Measurements from ENCODE around the gene TMEM185B. TPM values are rescaled to one million over a fixed set of nuclear protein-coding genes. Genes with fewer than 3 reads are reported as not detected.

TMEM185B gene
- total and polyA plus RNA-seq, 2 donors (not counting 1 experiment from before 2014, with no cell fraction given), result 25.9 to 28.8 TPM

DNA sequence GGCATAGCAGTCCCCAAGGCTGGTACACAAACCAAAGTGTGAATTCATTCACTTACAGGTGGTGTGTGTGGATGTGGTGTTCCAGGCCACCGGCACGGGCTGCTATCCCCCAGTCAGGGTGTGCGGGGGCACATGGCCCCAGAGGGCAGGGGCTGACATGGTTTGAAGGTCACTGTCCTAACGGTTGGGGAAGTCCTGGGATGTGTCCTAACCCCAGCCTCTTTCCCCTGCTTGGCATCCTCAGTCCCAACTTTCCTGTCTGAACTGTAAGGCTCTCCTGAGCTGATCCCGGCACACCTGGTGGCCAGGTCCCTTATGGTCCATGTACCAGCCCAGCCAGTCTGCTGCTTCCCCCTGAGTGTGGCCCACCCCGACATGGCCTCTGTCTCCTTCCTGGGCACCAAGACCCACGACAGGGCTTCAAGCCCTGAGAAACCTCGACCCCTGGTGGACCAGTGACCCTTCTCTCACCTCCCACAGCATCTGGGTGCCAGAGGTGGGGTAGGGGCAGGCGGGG is 2.4 kb upstream of the TMEM185B start:
- H3K36me3 ChIP-seq (ENCODE audit: control insufficient read depth, insufficient read depth, low read length), result peaks cover 2% of the 10 kb centered on the region

DNA sequence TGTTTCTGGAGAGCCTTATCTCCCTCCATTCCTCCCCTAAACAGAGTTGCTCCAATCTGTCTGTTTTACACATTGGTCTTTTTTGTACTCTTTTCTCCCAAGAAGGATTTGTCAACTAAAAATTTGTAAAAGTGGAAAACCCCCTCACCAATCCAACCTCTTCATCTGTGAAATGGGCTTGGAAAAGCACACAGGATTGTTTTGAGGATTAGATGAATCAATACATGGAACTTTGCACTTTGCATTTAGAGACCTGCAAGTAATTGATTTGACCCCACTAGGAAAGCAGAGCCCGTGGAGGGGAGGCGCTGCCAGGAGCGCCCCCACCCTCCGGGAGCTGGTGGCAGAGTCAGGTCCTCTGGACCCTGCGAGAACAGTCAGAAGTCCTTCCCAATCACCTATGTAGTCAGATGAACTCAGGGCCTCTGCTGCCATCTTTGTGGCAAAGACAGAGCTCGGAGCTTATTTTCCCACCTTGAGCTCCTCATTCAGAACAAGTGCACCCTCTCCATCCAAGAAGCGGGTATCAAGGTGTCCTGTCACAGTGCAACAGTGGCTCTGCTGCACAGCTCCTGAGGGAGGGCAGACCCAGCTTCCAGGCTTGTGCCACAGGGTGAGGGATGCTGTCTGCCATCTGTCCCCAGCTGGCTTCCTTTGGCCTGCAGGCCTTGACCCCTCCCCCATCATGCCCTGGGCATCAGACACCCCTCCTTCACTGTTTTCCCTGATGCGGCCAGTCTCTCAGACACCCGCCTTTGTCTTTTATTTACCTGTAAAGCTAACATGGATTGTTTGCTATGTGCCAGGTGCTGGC is 1.7 kb upstream of the TMEM185B start:
- Histone ChIP-seq H3K4me3 (replicated peaks in 1 of 4; ENCODE audit: control extremely low read depth in 1 of 4, insufficient read depth in 1 of 4, low read depth in 3 of 4, low read length in 4 of 4) (no peak overlapping the region), H3K9ac (ENCODE audit: insufficient read depth, low read length) (no peak overlapping the region), H3K27me3 (ENCODE audit: control insufficient read depth, insufficient read depth, low read length) (no peaks in the 10 kb centered on the region), H4K20me1 (ENCODE audit: control insufficient read depth, extremely low read depth, insufficient read depth, low read length) (no peaks in the 10 kb centered on the region), H3K4me1 (ENCODE audit: control insufficient read depth, extremely low read depth, insufficient read depth, low read length) (peaks cover 3% of the 10 kb centered on the region), H3K4me2 (ENCODE audit: extremely low read depth, insufficient read depth, low read length) (no peak overlapping the region), H3K36me3 (ENCODE audit: control insufficient read depth, insufficient read depth, low read length) (peaks cover 2% of the 10 kb centered on the region), H3K9me3 (ENCODE audit: control insufficient read depth, insufficient read depth, low read depth, low read length) (no peaks in the 10 kb centered on the region), H2AFZ (ENCODE audit: low read length) (no peak overlapping the region), H3K79me2 (ENCODE audit: control insufficient read depth, insufficient read depth, low read length) (peaks cover 9% of the 10 kb centered on the region), H3K27ac (ENCODE audit: insufficient read depth, low read length) (no peak overlapping the region)
- no peak for TF ChIP-seq EZH2 (IDR thresholded peaks at IDR 0.05; ENCODE audit: low read length, missing control alignments)
- TF ChIP-seq, protein P1, sequence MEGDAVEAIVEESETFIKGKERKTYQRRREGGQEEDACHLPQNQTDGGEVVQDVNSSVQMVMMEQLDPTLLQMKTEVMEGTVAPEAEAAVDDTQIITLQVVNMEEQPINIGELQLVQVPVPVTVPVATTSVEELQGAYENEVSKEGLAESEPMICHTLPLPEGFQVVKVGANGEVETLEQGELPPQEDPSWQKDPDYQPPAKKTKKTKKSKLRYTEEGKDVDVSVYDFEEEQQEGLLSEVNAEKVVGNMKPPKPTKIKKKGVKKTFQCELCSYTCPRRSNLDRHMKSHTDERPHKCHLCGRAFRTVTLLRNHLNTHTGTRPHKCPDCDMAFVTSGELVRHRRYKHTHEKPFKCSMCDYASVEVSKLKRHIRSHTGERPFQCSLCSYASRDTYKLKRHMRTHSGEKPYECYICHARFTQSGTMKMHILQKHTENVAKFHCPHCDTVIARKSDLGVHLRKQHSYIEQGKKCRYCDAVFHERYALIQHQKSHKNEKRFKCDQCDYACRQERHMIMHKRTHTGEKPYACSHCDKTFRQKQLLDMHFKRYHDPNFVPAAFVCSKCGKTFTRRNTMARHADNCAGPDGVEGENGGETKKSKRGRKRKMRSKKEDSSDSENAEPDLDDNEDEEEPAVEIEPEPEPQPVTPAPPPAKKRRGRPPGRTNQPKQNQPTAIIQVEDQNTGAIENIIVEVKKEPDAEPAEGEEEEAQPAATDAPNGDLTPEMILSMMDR (conservative IDR thresholded peaks at IDR 0.05 in 1 of 2, IDR thresholded peaks at IDR 0.05 in 1 of 2; ENCODE audit: low read depth in 1 of 2, low read length in 2 of 2), result no peak
- no peak for DNase-seq (ENCODE audit: low read depth in 2 of 2)

More for the DNA sequence above, 2.4 kb upstream of the TMEM185B start:
- H3K4me1 ChIP-seq (ENCODE audit: control insufficient read depth, extremely low read depth, insufficient read depth, low read length), result peaks cover 3% of the 10 kb centered on the region
- no peak overlapping the region for H3K27ac ChIP-seq (ENCODE audit: insufficient read depth, low read length)
- no peak overlapping the region for H3K4me3 ChIP-seq (replicated peaks in 1 of 4; ENCODE audit: control extremely low read depth in 1 of 4, insufficient read depth in 1 of 4, low read depth in 3 of 4, low read length in 4 of 4)
- no peak overlapping the region for H3K9ac ChIP-seq (ENCODE audit: insufficient read depth, low read length)
- H3K9me3 ChIP-seq (ENCODE audit: control insufficient read depth, insufficient read depth, low read depth, low read length), result no peaks in the 10 kb centered on the region
- H3K4me2 ChIP-seq (ENCODE audit: extremely low read depth, insufficient read depth, low read length), result no peak overlapping the region
- no peaks in the 10 kb centered on the region for H4K20me1 ChIP-seq (ENCODE audit: control insufficient read depth, extremely low read depth, insufficient read depth, low read length)
- H2AFZ ChIP-seq (ENCODE audit: low read length), result no peak overlapping the region
- H3K79me2 ChIP-seq (ENCODE audit: control insufficient read depth, insufficient read depth, low read length), result peaks cover 9% of the 10 kb centered on the region
- H3K27me3 ChIP-seq (ENCODE audit: control insufficient read depth, insufficient read depth, low read length), result no peaks in the 10 kb centered on the region
- TF ChIP-seq EZH2 (IDR thresholded peaks at IDR 0.05; ENCODE audit: low read length, missing control alignments), result no peak
- TF ChIP-seq, protein P1 (conservative IDR thresholded peaks at IDR 0.05 in 1 of 2, IDR thresholded peaks at IDR 0.05 in 1 of 2; ENCODE audit: low read depth in 1 of 2, low read length in 2 of 2), result no peak
- no peak for DNase-seq (ENCODE audit: low read depth in 2 of 2)

DNA sequence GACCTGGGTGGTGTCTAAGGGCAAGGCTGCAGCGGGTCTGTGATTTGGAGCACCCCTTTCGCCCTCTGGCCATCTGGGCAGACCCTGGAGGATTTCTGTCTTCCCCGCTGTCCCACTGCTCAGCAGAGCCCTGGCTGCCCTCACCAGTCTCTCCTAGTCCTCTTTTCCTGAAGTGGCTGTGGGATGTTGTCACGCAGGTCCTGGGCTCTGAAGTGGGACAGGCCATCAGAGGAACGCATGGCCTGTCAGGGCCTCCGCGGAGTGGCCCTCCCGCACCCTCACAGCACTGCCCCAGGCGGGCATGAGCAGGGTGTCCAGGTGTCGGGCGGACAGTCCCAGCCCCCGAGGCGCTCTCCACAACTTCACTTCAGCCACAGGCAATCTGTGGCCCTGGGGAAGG is 1.1 kb upstream of the TMEM185B start:
- Histone ChIP-seq H3K4me3 (replicated peaks in 1 of 4; ENCODE audit: control extremely low read depth in 1 of 4, insufficient read depth in 1 of 4, low read depth in 3 of 4, low read length in 4 of 4) (peak overlapping the region in 1 of 4 experiments; percentile 72), H2AFZ (ENCODE audit: low read length) (no peak overlapping the region), H3K27me3 (ENCODE audit: control insufficient read depth, insufficient read depth, low read length) (no peaks in the 10 kb centered on the region)

More for the DNA sequence above, 1.1 kb upstream of the TMEM185B start:
- Histone ChIP-seq H4K20me1 (ENCODE audit: control insufficient read depth, extremely low read depth, insufficient read depth, low read length) (no peaks in the 10 kb centered on the region), H3K4me1 (ENCODE audit: control insufficient read depth, extremely low read depth, insufficient read depth, low read length) (peaks cover 3% of the 10 kb centered on the region), H3K4me2 (ENCODE audit: extremely low read depth, insufficient read depth, low read length) (peak overlapping the region; percentile 88), H3K79me2 (ENCODE audit: control insufficient read depth, insufficient read depth, low read length) (peaks cover 9% of the 10 kb centered on the region), H3K27ac (ENCODE audit: insufficient read depth, low read length) (no peak overlapping the region), H3K9ac (ENCODE audit: insufficient read depth, low read length) (no peak overlapping the region), H3K36me3 (ENCODE audit: control insufficient read depth, insufficient read depth, low read length) (peaks cover 2% of the 10 kb centered on the region), H3K9me3 (ENCODE audit: control insufficient read depth, insufficient read depth, low read depth, low read length) (no peaks in the 10 kb centered on the region)
- no peak for TF ChIP-seq EZH2 (IDR thresholded peaks at IDR 0.05; ENCODE audit: low read length, missing control alignments)
- TF ChIP-seq, protein P1 (conservative IDR thresholded peaks at IDR 0.05 in 1 of 2, IDR thresholded peaks at IDR 0.05 in 1 of 2; ENCODE audit: low read depth in 1 of 2, low read length in 2 of 2), result no peak
- no peak for DNase-seq (ENCODE audit: low read depth in 2 of 2)

Measured in fibroblast of lung (primary cell).